ENCODE measurements around the gene SGSM1. TPM values are rescaled to one million over a fixed set of nuclear protein-coding genes. Genes with fewer than 3 reads are reported as not detected.
A peak's percentile ranks its signal among the peaks of the same experiment; 100 is the strongest.
"Not testable (repeated sequence)": the region's sequence is repeated elsewhere in the genome, so short reads cannot be mapped to it uniquely, and the experiment has no call there.

SGSM1 gene
- total RNA-seq, 1 experiment from 2014 or later, result 5.1 TPM

- H4K20me1 ChIP-seq (ENCODE audit: insufficient read depth), result no peaks in the 10 kb centered on the region
- no peaks in the 10 kb centered on the region for H3K9me2 ChIP-seq (ENCODE audit: insufficient read depth)
- H3K4me1 ChIP-seq (ENCODE audit: control insufficient read depth in 1 of 2, insufficient read depth in 2 of 2, low read length in 2 of 2), result no peaks in the 10 kb centered on the region
- TF ChIP-seq POLR2AphosphoS5 (IDR thresholded peaks at IDR 0.05; ENCODE audit: low read depth, low read length), result no peak
- H3K9me3 ChIP-seq (ENCODE audit: control insufficient read depth in 1 of 2, insufficient read depth in 1 of 2, low read depth in 1 of 2, low read length in 2 of 2), result no peaks in the 10 kb centered on the region
- H2AFZ ChIP-seq (ENCODE audit: low read depth, low read length, poor library complexity, severe bottlenecking), result no peak overlapping the region
- ChIA-PET POLR2A (no interaction called here), CTCF (no interaction called here), RAD21 (ENCODE audit: low non-redundant PET in 1 of 2, low total read pairs in 2 of 2, uncharacterized antibody in 2 of 2, unreplicated experiment in 2 of 2) (no interaction called here)
- H3K27ac ChIP-seq (ENCODE audit: low read depth, low read length), result no peak overlapping the region
- ATAC-seq (no peak), DNase-seq (ENCODE audit: low read depth, low spot score) (no peak)
- no peaks in the 10 kb centered on the region for H3K79me2 ChIP-seq (ENCODE audit: insufficient read depth, low read length)
- no peaks in the 10 kb centered on the region for H3K36me3 ChIP-seq (ENCODE audit: control insufficient read depth in 1 of 2, insufficient read depth in 2 of 2, low read length in 2 of 2)
- no peaks in the 10 kb centered on the region for H3K27me3 ChIP-seq (ENCODE audit: insufficient read depth, low read length)
- no peak overlapping the region for H3K9ac ChIP-seq (ENCODE audit: low read length)
- intact Hi-C loops (cut with micrococcal nuclease), result no loop called here
- no peak overlapping the region for H3K4me3 ChIP-seq (replicated peaks in 1 of 2; ENCODE audit: low read depth in 1 of 2, low read length in 2 of 2)
- no TSS peak for BruUV-seq (replicated peaks)
- no peak overlapping the region for H3K4me2 ChIP-seq (ENCODE audit: low read length)
Observed at GRCh38 chr22:24836282-24836681, 30.3 kb downstream of the SGSM1 start.

- H3K4me3 ChIP-seq (replicated peaks in 1 of 2; ENCODE audit: low read depth in 1 of 2, low read length in 2 of 2); H4K20me1 ChIP-seq (ENCODE audit: insufficient read depth); H3K27me3 ChIP-seq (ENCODE audit: insufficient read depth, low read length); POLR2A ChIA-PET; H3K4me1 ChIP-seq (ENCODE audit: control insufficient read depth in 1 of 2, insufficient read depth in 2 of 2, low read length in 2 of 2); H3K9me3 ChIP-seq (ENCODE audit: control insufficient read depth in 1 of 2, insufficient read depth in 1 of 2, low read depth in 1 of 2, low read length in 2 of 2); H3K79me2 ChIP-seq (ENCODE audit: insufficient read depth, low read length); DNase-seq (ENCODE audit: low read depth, low spot score); intact Hi-C loops (cut with micrococcal nuclease); BruUV-seq (replicated peaks); H3K4me2 ChIP-seq (ENCODE audit: low read length); H2AFZ ChIP-seq (ENCODE audit: low read depth, low read length, poor library complexity, severe bottlenecking); H3K27ac ChIP-seq (ENCODE audit: low read depth, low read length); ATAC-seq; H3K36me3 ChIP-seq (ENCODE audit: control insufficient read depth in 1 of 2, insufficient read depth in 2 of 2, low read length in 2 of 2); H3K9me2 ChIP-seq (ENCODE audit: insufficient read depth); H3K9ac ChIP-seq (ENCODE audit: low read length): not testable (repeated sequence)
- CTCF ChIA-PET, result interaction anchor here (1.4 to 1.6 kb wide), 2 partner anchors 8 to 68 kb away, joined by 3 to 4 read pairs; no protein-coding TSS in a partner anchor
- TF ChIP-seq RAD21 (IDR thresholded peaks at IDR 0.05; ENCODE audit: low read depth), result peak; percentile 27; the same call in 1 of the 2 replicates
- TF ChIP-seq CTCF (IDR thresholded peaks at IDR 0.05 in 2 of 3, conservative IDR thresholded peaks at IDR 0.05 in 1 of 3; ENCODE audit: borderline replicate concordance in 1 of 3, insufficient read depth in 1 of 3, low read depth in 2 of 3, low read length in 2 of 3), result peak; percentile 14 to 24 (median 23); a peak in 2 of 6 replicates
- RAD21 ChIA-PET (ENCODE audit: low non-redundant PET in 1 of 2, low total read pairs in 2 of 2, uncharacterized antibody in 2 of 2, unreplicated experiment in 2 of 2), result interaction anchor here in 1 of 2 experiments (1.2 kb wide), 1 partner anchor 69 kb away, joined by 3 read pairs; no protein-coding TSS in a partner anchor
Observed at GRCh38 chr22:24837517-24837916, 31.5 kb downstream of the SGSM1 start.
